K562 (cell line): ENCODE data around the gene MCAM. TPM values are rescaled to one million over a fixed set of nuclear protein-coding genes. Genes with fewer than 3 reads are reported as not detected.

ENCODE experiments used
- CC2D1A ChIP-seq: fragments of 450-650 bp; IDR thresholded peaks from 2 replicates; pipeline ENCODE4 v1.6.1; 2017; ENCODE audit warnings: mild to moderate bottlenecking
- CREM ChIP-seq: IDR thresholded peaks from 2 replicates; pipeline ENCODE4 v1.6.1; 2014; ENCODE audit warnings: antibody characterized with exemption, low read depth
- FOXP1 ChIP-seq: sonication (generic); formaldehyde crosslinking; IDR thresholded peaks from 2 replicates; pipeline ENCODE4 v1.8.0; 2022; ENCODE audit warnings: mild to moderate bottlenecking, missing genetic modification reagents
- HCFC1 ChIP-seq: IDR thresholded peaks from 2 replicates; pipeline ENCODE4 v1.6.1; 2012; ENCODE audit warnings: low read depth, low read length, improper control_type of control experiment
- HDAC3 ChIP-seq: fragments of 450-650 bp; IDR thresholded peaks from 2 replicates; pipeline ENCODE4 v1.6.1; 2018; ENCODE audit warnings: borderline replicate concordance, mild to moderate bottlenecking, moderate library complexity; ENCODE audit not compliant: partially characterized antibody
- IFI16 ChIP-seq: fragments of 250-450 bp; sonication (Bioruptor Pico); IDR thresholded peaks from 2 replicates; pipeline ENCODE4 v2.1.2; 2022; ENCODE audit warnings: mild to moderate bottlenecking, inconsistent platforms
- MAFG ChIP-seq: fragments of 450-650 bp; conservative IDR thresholded peaks from 2 replicates; pipeline ENCODE4 v1.6.1; 2016; ENCODE audit warnings: missing genetic modification characterization, missing compliant biosample characterization
- MXI1 ChIP-seq: IDR thresholded peaks from 2 replicates; pipeline ENCODE4 v1.6.1; 2011; ENCODE audit warnings: low read depth, mild to moderate bottlenecking, improper control_type of control experiment, low read length
- NCOA2 ChIP-seq, 2 experiments: fragments of 450-650 bp; IDR thresholded peaks; 2 replicates each; pipeline ENCODE4 v1.6.1; 2018; ENCODE audit warnings: mild to moderate bottlenecking in 2 of 2, moderate library complexity in 1 of 2; ENCODE audit not compliant: partially characterized antibody in 2 of 2
- NR4A1 ChIP-seq, 2 experiments: fragments of 250-450 bp in 1 of 2; fragments of 450-650 bp in 1 of 2; sonication (Bioruptor Pico) in 1 of 2; IDR thresholded peaks; 2 replicates each; pipeline versions ENCODE4 v1.4.0 to v1.6.1; 2016 to 2020; ENCODE audit warnings: mild to moderate bottlenecking in 2 of 2, missing compliant biosample characterization in 1 of 2, missing genetic modification characterization in 1 of 2, moderate library complexity in 1 of 2
- POLR2AphosphoS5 ChIP-seq: IDR thresholded peaks from 2 replicates; pipeline ENCODE4 v1.6.1; 2011; ENCODE audit warnings: mild to moderate bottlenecking, low read depth, low read length, moderate library complexity; ENCODE audit not compliant: control insufficient read depth, insufficient read depth
- SMAD3 ChIP-seq: fragments of 450-650 bp; formaldehyde crosslinking; conservative IDR thresholded peaks from 2 replicates; pipeline ENCODE4 v1.4.0; 2020; ENCODE audit warnings: mild to moderate bottlenecking
- SRF ChIP-seq, 2 experiments: fragments of 250-450, 450-650 bp in 1 of 2; sonication (Bioruptor Pico) in 1 of 2; sonication (generic) in 1 of 2; formaldehyde crosslinking; IDR thresholded peaks; 2 replicates each; pipeline versions ENCODE4 v1.5.0 to v1.5.1; 2020 to 2022; ENCODE audit warnings: mild to moderate bottlenecking in 1 of 2, missing genetic modification reagents in 1 of 2
- VEZF1 ChIP-seq: fragments of 200-800 bp; sonication (Bioruptor generic); IDR thresholded peaks from 2 replicates; pipeline ENCODE4 v1.6.1; 2017; ENCODE audit warnings: missing genetic modification characterization, missing compliant biosample characterization
- WHSC1 ChIP-seq: IDR thresholded peaks from one replicate; pipeline ENCODE4 v1.6.1; 2012; ENCODE audit warnings: low read length, control low read depth, inconsistent platforms
- ZBTB7A ChIP-seq: IDR thresholded peaks from 2 replicates; pipeline ENCODE4 v1.6.1; 2011; ENCODE audit warnings: low read depth, mild to moderate bottlenecking, low read length, moderate library complexity, borderline replicate concordance; ENCODE audit not compliant: control insufficient read depth
- ZNF197 ChIP-seq: fragments of 200-800 bp; sonication (Bioruptor generic); IDR thresholded peaks from 2 replicates; pipeline ENCODE4 v1.6.1; 2016; ENCODE audit warnings: low read depth, missing genetic modification characterization, missing compliant biosample characterization
- ZNF395 ChIP-seq: fragments of 200-800 bp; sonication (Bioruptor generic); IDR thresholded peaks from 2 replicates; pipeline ENCODE4 v1.6.1; 2017; ENCODE audit warnings: missing genetic modification characterization, missing compliant biosample characterization
- ZNF592 ChIP-seq: fragments of 450-650 bp; IDR thresholded peaks from 2 replicates; pipeline ENCODE4 v1.6.1; 2017; ENCODE audit warnings: antibody characterized with exemption, mild to moderate bottlenecking
- polyA plus RNA-seq, 8 experiments: library from polyadenylated mRNA; depleted of rRNA in 4 of 8; stranded (reverse) in 5 of 8; unstranded in 3 of 8; fragments of >200 nt; fragmentation: Nextera tagmentation in 2 of 8; fragmentation: Illumina TruSeq in 1 of 8; extraction: Ambion mirVana in 2 of 8; extraction: Trizol in 1 of 8; gene quantifications; 2 replicates each; pipeline versions ENCODE4 v1.2.1 to v1.2.3, GENCODE V29; 2011 to 2014; ENCODE audit warnings: inconsistent platforms in 1 of 8, missing spikeins in 1 of 8
- total RNA-seq, 7 experiments: library from RNA; depleted of rRNA in 6 of 7; stranded (reverse); fragments of >200 nt in 6 of 7; fragmentation: Illumina TruSeq in 2 of 7; extraction: Trizol in 2 of 7; gene quantifications; 2 replicates each; pipeline versions ENCODE4 v1.2.1 to v1.2.3, GENCODE V29; 2011 to 2021; ENCODE audit warnings: low replicate concordance in 1 of 7

Gene MCAM
- total and polyA plus RNA-seq, 9 of the 15 experiments (the other 6 are each of a cell fraction or from before 2014, with no cell fraction given): 14.7 to 118 (median 53.6) TPM

- TF ChIP-seq SRF (CRISPR knock-in tag; IDR thresholded peaks at IDR 0.05): no peak
- peak; percentile 73; the same call in 1 of the 2 replicates for TF ChIP-seq ZBTB7A
- no peak for TF ChIP-seq SMAD3 (CRISPR knock-in tag)
- no peak for TF ChIP-seq NR4A1 (CRISPR knock-in tag; IDR thresholded peaks at IDR 0.05)
- TF ChIP-seq NR4A1 (tag; IDR thresholded peaks at IDR 0.05): no peak
- no peak for TF ChIP-seq CC2D1A
- TF ChIP-seq ZNF395 (CRISPR knock-in tag): 0 out of 2 replicates have a peak, but pooled peaks have one; percentile 26
- no peak for TF ChIP-seq WHSC1
- peak; percentile 68; the same call in 1 of the 2 replicates for TF ChIP-seq ZNF592
- TF ChIP-seq FOXP1 (CRISPR knock-in tag): no peak
- TF ChIP-seq MAFG (tag): no peak
- peak; percentile 69 for TF ChIP-seq VEZF1
- TF ChIP-seq IFI16 (CRISPR knock-in tag): no peak
- TF ChIP-seq CREM: peak; percentile 46
- no peak for TF ChIP-seq ZNF197 (CRISPR knock-in tag)
- no peak for TF ChIP-seq HDAC3
- no peak for TF ChIP-seq MXI1
- TF ChIP-seq NCOA2 (IDR thresholded peaks at IDR 0.05; ENCODE audit: partially characterized antibody in 2 of 2): no peak
- TF ChIP-seq POLR2AphosphoS5: peak; percentile 60
- 0 out of 2 replicates have a peak, but pooled peaks have one; percentile 11 for TF ChIP-seq HCFC1
Measured at GRCh38 chr11:119363851-119364590, 47.1 kb upstream of the MCAM start (continued).
